ENCODE measurements around the gene TM4SF1. TPM values are rescaled to one million over a fixed set of nuclear protein-coding genes. Genes with fewer than 3 reads are reported as not detected.

The TM4SF1 gene
- polyA plus RNA-seq, 1 donor from 2014 or later = 0.81 TPM

- Histone ChIP-seq H3K36me3 (ENCODE audit: insufficient read depth, low read length) (no peaks in the 10 kb centered on the region), H3K9me3 (ENCODE audit: low read length) (no peaks in the 10 kb centered on the region), H3F3A (ENCODE audit: insufficient read depth, low read length, poor library complexity, severe bottlenecking) (no peaks in the 10 kb centered on the region), H3K4me2 (ENCODE audit: low read length) (no peak overlapping the region), H3K9ac (ENCODE audit: low read length) (no peak overlapping the region), H2AFZ (ENCODE audit: low read depth, low read length) (no peak overlapping the region), H3K27me3 (ENCODE audit: insufficient read depth, low read depth, low read length) (no peaks in the 10 kb centered on the region), H3K79me2 (replicated peaks; ENCODE audit: insufficient read depth, low read length) (no peaks in the 10 kb centered on the region), H3K4me3 (ENCODE audit: low read length) (no peak overlapping the region), H4K20me1 (ENCODE audit: insufficient read depth) (no peaks in the 10 kb centered on the region), H3K27ac (ENCODE audit: low read length) (no peak overlapping the region), H3K9me2 (ENCODE audit: insufficient read depth, low read length) (no peaks in the 10 kb centered on the region)
- TF ChIP-seq MXI1 (conservative IDR thresholded peaks at IDR 0.05; ENCODE audit: poor library complexity, severe bottlenecking) (no peak), CTCF (IDR thresholded peaks at IDR 0.05; ENCODE audit: poor library complexity, severe bottlenecking) (no peak), EZH2 (IDR thresholded peaks at IDR 0.05; ENCODE audit: borderline replicate concordance, insufficient read depth, low read length, poor library complexity, severe bottlenecking) (no peak), TAF1 (IDR thresholded peaks at IDR 0.05; ENCODE audit: low read depth) (no peak), SMC3 (conservative IDR thresholded peaks at IDR 0.05; ENCODE audit: poor library complexity) (no peak), REST (IDR thresholded peaks at IDR 0.05; ENCODE audit: borderline replicate concordance) (no peak), EP300 (conservative IDR thresholded peaks at IDR 0.05; ENCODE audit: poor library complexity, severe bottlenecking) (no peak), RAD21 (conservative IDR thresholded peaks at IDR 0.05) (no peak)
Observed at GRCh38 chr3:149403443-149403842, 26.0 kb upstream of the TM4SF1 start.

GRCh38 chr3:149402481-149402880, 25.0 kb upstream of the TM4SF1 start:
- Histone ChIP-seq H3K79me2 (replicated peaks; ENCODE audit: insufficient read depth, low read length) (no peaks in the 10 kb centered on the region), H3K27me3 (ENCODE audit: insufficient read depth, low read depth, low read length) (no peaks in the 10 kb centered on the region), H3K36me3 (ENCODE audit: insufficient read depth, low read length) (no peaks in the 10 kb centered on the region), H3K9ac (ENCODE audit: low read length) (no peak overlapping the region), H2AFZ (ENCODE audit: low read depth, low read length) (no peak overlapping the region), H3K9me3 (ENCODE audit: low read length) (no peaks in the 10 kb centered on the region), H3K4me3 (ENCODE audit: low read length) (no peak overlapping the region), H3K4me2 (ENCODE audit: low read length) (no peak overlapping the region), H3K9me2 (ENCODE audit: insufficient read depth, low read length) (no peaks in the 10 kb centered on the region), H3K27ac (ENCODE audit: low read length) (no peak overlapping the region), H3F3A (ENCODE audit: insufficient read depth, low read length, poor library complexity, severe bottlenecking) (no peaks in the 10 kb centered on the region), H4K20me1 (ENCODE audit: insufficient read depth) (no peaks in the 10 kb centered on the region)
- TF ChIP-seq POLR2AphosphoS5 (IDR thresholded peaks at IDR 0.05) = no peak

- H3F3A ChIP-seq (ENCODE audit: insufficient read depth, low read length, poor library complexity, severe bottlenecking) = no peaks in the 10 kb centered on the region
- H3K27ac ChIP-seq (ENCODE audit: low read length) = no peak overlapping the region
- H3K9ac ChIP-seq (ENCODE audit: low read length) = no peak overlapping the region
- H3K4me3 ChIP-seq (ENCODE audit: low read length) = no peak overlapping the region
- no peaks in the 10 kb centered on the region for H3K27me3 ChIP-seq (ENCODE audit: insufficient read depth, low read depth, low read length)
- no peak overlapping the region for H3K4me2 ChIP-seq (ENCODE audit: low read length)
- H2AFZ ChIP-seq (ENCODE audit: low read depth, low read length) = no peak overlapping the region
- no peak for TF ChIP-seq SMC3 (conservative IDR thresholded peaks at IDR 0.05; ENCODE audit: poor library complexity)
- no peak for TF ChIP-seq REST (IDR thresholded peaks at IDR 0.05; ENCODE audit: borderline replicate concordance)
- H3K9me3 ChIP-seq (ENCODE audit: low read length) = no peaks in the 10 kb centered on the region
- H4K20me1 ChIP-seq (ENCODE audit: insufficient read depth) = no peaks in the 10 kb centered on the region
- H3K36me3 ChIP-seq (ENCODE audit: insufficient read depth, low read length) = no peaks in the 10 kb centered on the region
- no peaks in the 10 kb centered on the region for H3K79me2 ChIP-seq (replicated peaks; ENCODE audit: insufficient read depth, low read length)
- no peaks in the 10 kb centered on the region for H3K9me2 ChIP-seq (ENCODE audit: insufficient read depth, low read length)
Observed at GRCh38 chr3:149401926-149402310, 24.5 kb upstream of the TM4SF1 start.

All from neural cell (in vitro differentiated cells).